HG03469 (cell line): ENCODE measurements around the gene KRT80.

ENCODE experiments used
- ATAC-seq: cut with Tn5 transposase; IDR thresholded peaks from one replicate; pipeline ENCODE4 v1.9.1; 2021; ENCODE audit warnings: mild to moderate bottlenecking, moderate library complexity, moderate number of reproducible peaks; ENCODE audit not compliant: unreplicated experiment

KRT80 gene

GRCh38 chr12:52199294-52199919 is 7.6 kb upstream of the KRT80 start:
- no peak for ATAC-seq

GRCh38 chr12:52198454-52199215 is 6.8 kb upstream of the KRT80 start:
- no peak for ATAC-seq

GRCh38 chr12:52197371-52198231 is 5.8 kb upstream of the KRT80 start:
- no peak for ATAC-seq

- ATAC-seq: no peak
Measured at GRCh38 chr12:52195065-52195730, 3.4 kb upstream of the KRT80 start.

- no peak for ATAC-seq
Measured at GRCh38 chr12:52193991-52194390, 2.2 kb upstream of the KRT80 start.

GRCh38 chr12:52193532-52193931 is 1.7 kb upstream of the KRT80 start:
- no peak for ATAC-seq

GRCh38 chr12:52190860-52191729 is 719 bp downstream of the KRT80 start:
- no peak for ATAC-seq

- ATAC-seq: no peak
Measured at GRCh38 chr12:52189376-52190174, 2.2 kb downstream of the KRT80 start.

GRCh38 chr12:52188658-52189057 is 3.2 kb downstream of the KRT80 start:
- no peak for ATAC-seq

GRCh38 chr12:52187640-52188039 is 4.2 kb downstream of the KRT80 start:
- no peak for ATAC-seq

- no peak for ATAC-seq
Measured at GRCh38 chr12:52187206-52187605, 4.6 kb downstream of the KRT80 start.

- no peak for ATAC-seq
Measured at GRCh38 chr12:52186118-52186840, 5.5 kb downstream of the KRT80 start.

- ATAC-seq: no peak
Measured at GRCh38 chr12:52185400-52185967, 6.3 kb downstream of the KRT80 start.

GRCh38 chr12:52184813-52185212 is 7.0 kb downstream of the KRT80 start:
- ATAC-seq: no peak

- ATAC-seq: no peak
Measured at GRCh38 chr12:52183971-52184370, 7.8 kb downstream of the KRT80 start.

GRCh38 chr12:52183544-52183910 is 8.3 kb downstream of the KRT80 start:
- no peak for ATAC-seq

- no peak for ATAC-seq
Measured at GRCh38 chr12:52182898-52183543, 8.8 kb downstream of the KRT80 start.

GRCh38 chr12:52182384-52182783 is 9.4 kb downstream of the KRT80 start:
- no peak for ATAC-seq
